Measurements from ENCODE around the gene PPP1R9B. TPM values are rescaled to one million over a fixed set of nuclear protein-coding genes. Genes with fewer than 3 reads are reported as not detected.

PPP1R9B gene
- total RNA-seq, 1 experiment from 2014 or later, result 23.0 TPM

- Histone ChIP-seq H4K8ac (replicated peaks; ENCODE audit: insufficient read length, low read depth, low read length) (no peak within 1 kb of the TSS), H3K27ac (ENCODE audit: insufficient read length, low read depth, low read length) (no peak within 1 kb of the TSS), H4K20me1 (ENCODE audit: control insufficient read depth, insufficient read depth, insufficient read length) (no peaks in the 10 kb centered on the region), H3K23me2 (ENCODE audit: insufficient read length, low read depth, low read length, poor library complexity, severe bottlenecking) (peaks cover 12% of the 10 kb centered on the region), H3K9ac (ENCODE audit: extremely low read depth, insufficient read length, low read length) (peak within 1 kb of the TSS; percentile 21), H3K23ac (ENCODE audit: insufficient read length, low read depth, low read length) (no peak within 1 kb of the TSS), H3K56ac (ENCODE audit: insufficient read length, low read depth, low read length) (no peak within 1 kb of the TSS), H3K79me1 (ENCODE audit: insufficient read depth, low read depth, low read length, poor library complexity, severe bottlenecking) (no peaks in the 10 kb centered on the region), H3K4ac (ENCODE audit: low read depth, low read length) (no peak within 1 kb of the TSS), H2BK12ac (ENCODE audit: insufficient read length, low read depth, low read length) (no peak within 1 kb of the TSS), H2BK15ac (ENCODE audit: low read depth, low read length) (no peak within 1 kb of the TSS), H3K79me2 (ENCODE audit: insufficient read depth, low read length) (no peaks in the 10 kb centered on the region), H2BK5ac (ENCODE audit: insufficient read length, low read length) (no peak within 1 kb of the TSS), H3K4me1 (ENCODE audit: insufficient read depth, low read length) (no peaks in the 10 kb centered on the region), H4K91ac (ENCODE audit: insufficient read length, low read depth, low read length) (no peak within 1 kb of the TSS), H3K9me3 (ENCODE audit: control insufficient read depth, low read depth, low read length) (no peaks in the 10 kb centered on the region), H4K5ac (ENCODE audit: insufficient read length, low read depth, low read length) (no peak within 1 kb of the TSS), H2AK5ac (ENCODE audit: insufficient read length, low read length) (no peak within 1 kb of the TSS), H2BK120ac (ENCODE audit: low read depth, low read length, poor library complexity, severe bottlenecking) (no peak within 1 kb of the TSS), H3K27me3 (ENCODE audit: insufficient read depth, low read length) (no peaks in the 10 kb centered on the region), H3K4me2 (ENCODE audit: insufficient read depth, insufficient read length, low read length) (peak within 1 kb of the TSS; percentile 89), H3T11ph (ENCODE audit: low read length) (no peak within 1 kb of the TSS), H2AFZ (ENCODE audit: low read length) (no peak within 1 kb of the TSS), H2BK20ac (ENCODE audit: low read depth, low read length, poor library complexity, severe bottlenecking) (no peak within 1 kb of the TSS), H3K14ac (ENCODE audit: insufficient read depth, low read length) (no peak within 1 kb of the TSS), H3K18ac (ENCODE audit: insufficient read length, low read depth, low read length) (no peak within 1 kb of the TSS)
- H3K9me3 Mint-ChIP-seq, result no peaks in the 10 kb centered on the region
- peaks cover 2% of the 10 kb centered on the region; the same call in 1 of the 2 replicates for H3K27me3 Mint-ChIP-seq (ENCODE audit: low read depth)
- peaks cover 14 to 24% of the 10 kb centered on the region in 2 experiments for H3K4me1 Mint-ChIP-seq
- WGBS (ENCODE audit: extremely low coverage, insufficient read length, low lambda C conversion rate), result no CpG with 5 or more reads among the region's 68 CpGs
- TF ChIP-seq, protein P1, sequence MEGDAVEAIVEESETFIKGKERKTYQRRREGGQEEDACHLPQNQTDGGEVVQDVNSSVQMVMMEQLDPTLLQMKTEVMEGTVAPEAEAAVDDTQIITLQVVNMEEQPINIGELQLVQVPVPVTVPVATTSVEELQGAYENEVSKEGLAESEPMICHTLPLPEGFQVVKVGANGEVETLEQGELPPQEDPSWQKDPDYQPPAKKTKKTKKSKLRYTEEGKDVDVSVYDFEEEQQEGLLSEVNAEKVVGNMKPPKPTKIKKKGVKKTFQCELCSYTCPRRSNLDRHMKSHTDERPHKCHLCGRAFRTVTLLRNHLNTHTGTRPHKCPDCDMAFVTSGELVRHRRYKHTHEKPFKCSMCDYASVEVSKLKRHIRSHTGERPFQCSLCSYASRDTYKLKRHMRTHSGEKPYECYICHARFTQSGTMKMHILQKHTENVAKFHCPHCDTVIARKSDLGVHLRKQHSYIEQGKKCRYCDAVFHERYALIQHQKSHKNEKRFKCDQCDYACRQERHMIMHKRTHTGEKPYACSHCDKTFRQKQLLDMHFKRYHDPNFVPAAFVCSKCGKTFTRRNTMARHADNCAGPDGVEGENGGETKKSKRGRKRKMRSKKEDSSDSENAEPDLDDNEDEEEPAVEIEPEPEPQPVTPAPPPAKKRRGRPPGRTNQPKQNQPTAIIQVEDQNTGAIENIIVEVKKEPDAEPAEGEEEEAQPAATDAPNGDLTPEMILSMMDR (conservative IDR thresholded peaks at IDR 0.05), result no peak
- peak; percentile 99 for DNase-seq
- peaks cover 0 to 8% (median 0%) of the 10 kb centered on the region in 3 experiments; a peak in 4 of 7 replicates for H3K36me3 Mint-ChIP-seq (ENCODE audit: insufficient read depth in 1 of 3, low read depth in 3 of 3)
- peak within 1 kb of the TSS; percentile 34 to 47 (median 42); a peak in 3 of 7 replicates for H3K27ac Mint-ChIP-seq
- peak within 1 kb of the TSS; percentile 93 to 99 for H3K4me3 Mint-ChIP-seq
Observed at GRCh38 chr17:50094753-50095619, 55.5 kb downstream of the PPP1R9B start, which contains the start of gene PDK2. Gene PDK2 (plus strand): TSS chr17:50095351. CDS start chr17:50095436, 85 bp downstream.
